Cerebellar cortex (tissue), 1 donor: ENCODE results near the gene ACBD3.

Source experiments
- DNase-seq: peaks from one replicate; pipeline ENCODE4 v3.0.0-alpha.2; 2015; ENCODE audit warnings: low spot score

The ACBD3 gene

GRCh38 chr1:226201029-226201593 lies 14.6 kb upstream of the ACBD3 start:
- no peak for DNase-seq

GRCh38 chr1:226199971-226200370 lies 13.4 kb upstream of the ACBD3 start:
- no peak for DNase-seq

GRCh38 chr1:226195144-226195543 lies 8.6 kb upstream of the ACBD3 start:
- peak; percentile 51 for DNase-seq

- DNase-seq, result no peak
Measured at GRCh38 chr1:226187380-226187779, 839 bp upstream of the ACBD3 start.

GRCh38 chr1:226187019-226187322 lies 430 bp upstream of the ACBD3 start:
- no peak for DNase-seq

- DNase-seq, result no peak
Measured at GRCh38 chr1:226185141-226186036, 1.2 kb downstream of the ACBD3 start.

- peak; percentile 62 for DNase-seq
Measured at GRCh38 chr1:226181996-226182714, 4.4 kb downstream of the ACBD3 start.

- DNase-seq, result no peak
Measured at GRCh38 chr1:226176870-226177269, 9.7 kb downstream of the ACBD3 start.

- no peak for DNase-seq
Measured at GRCh38 chr1:226172589-226172988, 14.0 kb downstream of the ACBD3 start.

- no peak for DNase-seq
Measured at GRCh38 chr1:226166341-226166740, 20.2 kb downstream of the ACBD3 start.

GRCh38 chr1:226164154-226164553 lies 22.4 kb downstream of the ACBD3 start:
- no peak for DNase-seq

- no peak for DNase-seq
Measured at GRCh38 chr1:226162898-226163297, 23.6 kb downstream of the ACBD3 start.

GRCh38 chr1:226158983-226159382 lies 27.6 kb downstream of the ACBD3 start:
- DNase-seq, result no peak

GRCh38 chr1:226158457-226158856 lies 28.1 kb downstream of the ACBD3 start:
- DNase-seq, result no peak

GRCh38 chr1:226157761-226158316 lies 28.7 kb downstream of the ACBD3 start:
- no peak for DNase-seq

- DNase-seq, result no peak
Measured at GRCh38 chr1:226154593-226154992, 31.9 kb downstream of the ACBD3 start.

GRCh38 chr1:226149806-226150205 lies 36.7 kb downstream of the ACBD3 start:
- DNase-seq, result peak; percentile 13

GRCh38 chr1:226148121-226148648 lies 38.4 kb downstream of the ACBD3 start:
- DNase-seq, result no peak

GRCh38 chr1:226144045-226144444 lies 42.5 kb downstream of the ACBD3 start:
- DNase-seq, result no peak

- no peak for DNase-seq
Measured at GRCh38 chr1:226135709-226136108, 50.8 kb downstream of the ACBD3 start.

GRCh38 chr1:226135059-226135651 lies 51.4 kb downstream of the ACBD3 start:
- peak; percentile 87 for DNase-seq
